Stomach (tissue), 9 donors: Measurements from ENCODE around the gene RELN. TPM values are rescaled to one million over a fixed set of nuclear protein-coding genes. Genes with fewer than 3 reads are reported as not detected.

Experiments used
- DNase-seq, 2 donors: peaks; one replicate each; pipeline versions ENCODE4 v3.0.0 to v3.0.0-alpha.2; 2013 to 2019
- H3K27ac ChIP-seq, 5 donors: fragments of 200-600 bp in 4 of 5; sonication (generic) in 4 of 5; one replicate each; pipeline ENCODE4 v1.5.1; 2013 to 2019; ENCODE audit warnings: mild to moderate bottlenecking in 1 of 5, moderate library complexity in 1 of 5
- H3K27me3 ChIP-seq, 3 donors: fragments of 200-600 bp; sonication (generic); one replicate each; pipeline ENCODE4 v1.5.1; 2017 to 2019; ENCODE audit warnings: mixed run types in 1 of 3
- H3K36me3 ChIP-seq, 4 donors: fragments of 200-600 bp; sonication (generic); 1 replicate in 3 of 4; 2 replicates in 1 of 4; pipeline ENCODE4 v1.5.1; 2016 to 2019
- H3K4me1 ChIP-seq, 4 donors: fragments of 200-600 bp; sonication (generic); one replicate each; pipeline ENCODE4 v1.5.1; 2016 to 2019
- H3K4me3 ChIP-seq, 4 donors: fragments of 200-600 bp; sonication (generic) in 3 of 4; one replicate each; pipeline ENCODE4 v1.5.1; 2016 to 2019; ENCODE audit warnings: mild to moderate bottlenecking in 1 of 4
- H3K9me3 ChIP-seq, 4 donors: fragments of 200-600 bp; sonication (generic); one replicate each; pipeline ENCODE4 v1.5.1; 2016 to 2019
- EP300 ChIP-seq: sonication (generic); formaldehyde crosslinking; IDR thresholded peaks from one replicate; pipeline ENCODE4 v1.6.1; 2017; ENCODE audit warnings: antibody characterized with exemption
- POLR2A ChIP-seq, 4 donors: fragments of 450-650 bp; IDR thresholded peaks; one replicate each; pipeline ENCODE4 v1.6.1; 2016; ENCODE audit warnings: antibody characterized with exemption in 4 of 4, control low read depth in 2 of 4, mild to moderate bottlenecking in 1 of 4, moderate library complexity in 1 of 4
- POLR2AphosphoS5 ChIP-seq, 3 donors: sonication (generic); formaldehyde crosslinking; IDR thresholded peaks; one replicate each; pipeline ENCODE4 v1.6.1; 2016; ENCODE audit warnings: antibody characterized with exemption in 3 of 3
- WGBS, 5 donors: extraction: QIAGEN DNeasy Blood & Tissue Kit in 3 of 5; methylation state at CpG; one replicate each; pipeline versions ENCODE4 v1.1.5 to v1.1.7; 2013 to 2018; 5-methylcytosine and 5-hydroxymethylcytosine counted together
- intact Hi-C: fragments of 100-400 bp; cut with DNase I; formaldehyde crosslinking; loops from one replicate; pipeline ENCODE4 v1.15.1; 2023; ENCODE audit warnings: low total_unique reads
- polyA plus RNA-seq, 3 donors: library from polyadenylated mRNA; stranded (reverse); fragments of 200-250 nt; gene quantifications; one replicate each; pipeline ENCODE4 v1.2.3, GENCODE V29; 2013
- total RNA-seq, 5 donors: library from RNA; depleted of rRNA; stranded (reverse); fragments of >200 nt; gene quantifications; one replicate each; pipeline versions ENCODE4 v1.1.0 to v1.2.3, GENCODE V29; 2014 to 2016
- TF ChIP-seq, protein P1 (sequence below), 7 experiments: fragments of 450-650 bp in 4 of 7; fragments of 200-600 bp in 3 of 7; sonication (generic) in 3 of 7; IDR thresholded peaks; one replicate each; pipeline ENCODE4 v1.5.1; 2016 to 2019; ENCODE audit warnings: antibody characterized with exemption in 7 of 7, control low read depth in 2 of 7, mild to moderate bottlenecking in 1 of 7
- donor health status: healthy with polysubstance abuse.
- donor health status: Bipolar disorder and iron deficiency.
- donor health status: healthy.

Gene RELN
- total and polyA plus RNA-seq, 8 donors: 0.19 to 14.3 (median 2.2) TPM

DNA sequence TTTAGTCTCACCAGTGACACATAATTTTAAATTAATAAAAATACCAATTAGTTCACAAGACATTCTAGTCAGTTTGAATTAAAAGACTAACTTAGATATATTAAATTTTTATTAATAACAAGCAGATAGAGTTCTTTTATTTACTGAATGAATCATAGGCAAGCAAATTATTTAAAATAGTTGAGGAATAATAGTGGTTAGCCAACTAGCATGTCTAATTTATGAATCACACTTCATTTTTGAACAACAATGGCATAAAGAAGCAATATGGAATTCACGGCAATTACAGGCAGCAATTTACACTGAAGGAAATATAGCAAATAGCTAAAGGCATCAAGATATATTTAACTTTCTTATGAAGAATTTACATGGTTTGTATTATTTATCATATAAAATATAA lies 356.5 kb downstream of the RELN start:
- Histone ChIP-seq H3K4me1 (no peaks in the 10 kb centered on the region), H3K27me3 (no peaks in the 10 kb centered on the region), H3K36me3 (no peaks in the 10 kb centered on the region), H3K4me3 (no peak overlapping the region), H3K27ac (no peak overlapping the region), H3K9me3 (no peaks in the 10 kb centered on the region)
- DNase-seq: no peak
- 83 to 92% (median 89%) methylated on average over 1 of the region's 1 CpG for whole genome bisulfite sequencing, 5 donors
- TF ChIP-seq POLR2A (IDR thresholded peaks at IDR 0.05): no peak
- TF ChIP-seq, protein P1, sequence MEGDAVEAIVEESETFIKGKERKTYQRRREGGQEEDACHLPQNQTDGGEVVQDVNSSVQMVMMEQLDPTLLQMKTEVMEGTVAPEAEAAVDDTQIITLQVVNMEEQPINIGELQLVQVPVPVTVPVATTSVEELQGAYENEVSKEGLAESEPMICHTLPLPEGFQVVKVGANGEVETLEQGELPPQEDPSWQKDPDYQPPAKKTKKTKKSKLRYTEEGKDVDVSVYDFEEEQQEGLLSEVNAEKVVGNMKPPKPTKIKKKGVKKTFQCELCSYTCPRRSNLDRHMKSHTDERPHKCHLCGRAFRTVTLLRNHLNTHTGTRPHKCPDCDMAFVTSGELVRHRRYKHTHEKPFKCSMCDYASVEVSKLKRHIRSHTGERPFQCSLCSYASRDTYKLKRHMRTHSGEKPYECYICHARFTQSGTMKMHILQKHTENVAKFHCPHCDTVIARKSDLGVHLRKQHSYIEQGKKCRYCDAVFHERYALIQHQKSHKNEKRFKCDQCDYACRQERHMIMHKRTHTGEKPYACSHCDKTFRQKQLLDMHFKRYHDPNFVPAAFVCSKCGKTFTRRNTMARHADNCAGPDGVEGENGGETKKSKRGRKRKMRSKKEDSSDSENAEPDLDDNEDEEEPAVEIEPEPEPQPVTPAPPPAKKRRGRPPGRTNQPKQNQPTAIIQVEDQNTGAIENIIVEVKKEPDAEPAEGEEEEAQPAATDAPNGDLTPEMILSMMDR (IDR thresholded peaks at IDR 0.05): no peak
- intact Hi-C loops: no loop called here

DNA sequence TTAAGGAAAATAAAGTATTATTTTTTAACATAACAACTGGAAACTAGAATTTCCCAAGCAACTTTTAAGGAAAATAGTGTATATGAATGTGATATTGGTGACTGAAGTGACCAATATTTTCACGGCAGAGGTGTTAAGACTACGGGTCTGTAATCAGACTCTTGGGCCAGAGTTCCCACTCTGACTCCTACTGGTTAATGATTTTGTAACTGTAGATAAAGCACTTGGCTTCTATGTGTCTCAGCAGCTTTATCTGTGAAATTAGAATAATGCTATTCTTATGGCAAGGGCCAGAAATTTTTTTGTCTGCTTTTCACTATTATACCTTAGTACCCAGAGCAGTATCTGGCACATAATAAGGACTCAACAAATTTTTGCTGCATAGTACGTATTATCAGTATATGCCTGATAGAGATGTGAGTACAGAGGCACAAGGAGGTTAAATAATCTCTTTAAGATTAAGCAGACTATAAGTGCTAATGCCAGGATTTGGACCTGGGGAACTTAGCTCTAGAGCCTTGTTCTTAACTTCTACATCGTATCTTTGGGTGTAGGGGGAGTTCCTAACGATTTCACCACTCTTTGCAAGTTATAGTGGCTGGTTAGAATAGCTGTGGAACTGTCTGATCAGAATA lies 357.3 kb downstream of the RELN start:
- no peaks in the 10 kb centered on the region for H3K27me3 ChIP-seq
- no peak overlapping the region for H3K27ac ChIP-seq
- no peaks in the 10 kb centered on the region for H3K4me1 ChIP-seq
- intact Hi-C loops: no loop called here
- H3K4me3 ChIP-seq: no peak overlapping the region
- WGBS, 5 donors: 21 to 45% (median 31%) methylated on average over 5 of the region's 5 CpGs
- no peaks in the 10 kb centered on the region for H3K9me3 ChIP-seq
- H3K36me3 ChIP-seq: no peaks in the 10 kb centered on the region
- TF ChIP-seq, protein P1 (IDR thresholded peaks at IDR 0.05): no peak
- TF ChIP-seq POLR2A (IDR thresholded peaks at IDR 0.05): no peak
- TF ChIP-seq EP300: no peak
- no peak for TF ChIP-seq POLR2AphosphoS5 (IDR thresholded peaks at IDR 0.05)
- DNase-seq: no peak

DNA sequence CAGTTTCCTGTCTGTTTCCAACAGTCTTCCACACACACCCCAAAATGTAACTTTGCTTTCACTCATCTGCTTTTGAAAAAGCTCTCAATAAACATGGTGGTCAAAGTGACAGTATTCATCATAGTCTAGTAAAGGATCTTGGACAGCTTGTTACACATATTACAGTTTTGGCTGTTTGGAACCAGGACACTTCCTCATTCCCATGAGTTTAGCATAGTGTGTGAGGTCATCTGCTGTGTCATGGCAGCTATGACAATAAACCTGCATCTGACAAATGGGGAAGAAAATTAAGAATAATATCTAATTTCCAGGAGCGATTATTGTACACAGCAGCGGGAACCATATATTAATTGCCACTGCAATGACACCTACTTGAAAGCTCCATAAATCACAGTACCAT lies 359.1 kb downstream of the RELN start:
- 69 to 94% (median 84%) methylated on average over 2 of the region's 2 CpGs for WGBS, 5 donors
- no peak overlapping the region for H3K4me3 ChIP-seq
- no peak for TF ChIP-seq POLR2A (IDR thresholded peaks at IDR 0.05)
- TF ChIP-seq EP300: no peak
- TF ChIP-seq, protein P1 (IDR thresholded peaks at IDR 0.05): no peak
- no peak for TF ChIP-seq POLR2AphosphoS5 (IDR thresholded peaks at IDR 0.05)

DNA sequence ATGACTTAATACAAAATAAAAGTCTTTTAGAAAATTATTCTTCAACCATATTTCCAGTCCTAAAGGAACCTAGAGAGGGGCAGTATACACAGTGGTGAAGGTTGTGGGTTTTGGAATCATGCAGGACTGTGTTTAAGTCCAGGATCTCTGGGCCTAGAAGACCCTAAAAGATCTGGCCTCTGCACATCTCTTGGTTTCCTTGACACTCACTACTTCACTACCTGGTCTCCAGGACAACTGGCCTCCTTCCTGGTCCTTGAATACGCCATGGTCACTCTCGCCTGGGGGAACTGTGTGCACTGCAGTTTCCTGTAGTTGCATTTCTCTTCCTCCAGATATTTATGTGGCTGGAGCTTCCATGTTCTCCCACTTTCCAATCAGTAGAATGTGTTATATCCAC lies 360.7 kb downstream of the RELN start:
- Histone ChIP-seq H3K36me3 (no peaks in the 10 kb centered on the region), H3K27me3 (no peaks in the 10 kb centered on the region), H3K9me3 (no peaks in the 10 kb centered on the region), H3K4me3 (no peak overlapping the region), H3K27ac (no peak overlapping the region), H3K4me1 (no peaks in the 10 kb centered on the region)
- intact Hi-C loops: no loop called here
- no peak for DNase-seq
- 84 to 90% (median 86%) methylated on average over 2 of the region's 2 CpGs for WGBS, 5 donors
- TF ChIP-seq, protein P1 (IDR thresholded peaks at IDR 0.05): no peak
- TF ChIP-seq POLR2AphosphoS5 (IDR thresholded peaks at IDR 0.05): no peak
- TF ChIP-seq POLR2A (IDR thresholded peaks at IDR 0.05): no peak
- TF ChIP-seq EP300: no peak

More for the DNA sequence above, 359.1 kb downstream of the RELN start:
- DNase-seq: no peak
- intact Hi-C loops: no loop called here
- Histone ChIP-seq H3K36me3 (no peaks in the 10 kb centered on the region), H3K27ac (no peak overlapping the region), H3K4me1 (no peaks in the 10 kb centered on the region), H3K27me3 (no peaks in the 10 kb centered on the region), H3K9me3 (no peaks in the 10 kb centered on the region)
